H1 (cell line): Measurements from ENCODE around the gene SRPK3. TPM values are rescaled to one million over a fixed set of nuclear protein-coding genes. Genes with fewer than 3 reads are reported as not detected.

Experiments used
- CTCF ChIA-PET: fragments of 300-600 bp; sonication (Branson Sonifier 250); formaldehyde crosslinking; loops from one replicate; lab custom pipeline; 2021; ENCODE audit not compliant: partially characterized antibody; lab: Charles Lee
- POLR2A ChIA-PET: fragments of 300-600 bp; sonication (Branson Sonifier 250); formaldehyde crosslinking; loops from one replicate; lab custom pipeline; 2021; ENCODE audit warnings: inconsistent platforms; ENCODE audit not compliant: partially characterized antibody; lab: Charles Lee
- DNase-seq, 2 experiments: peaks; one replicate each; pipeline versions ENCODE4 v3.0.0 to v3.0.0-alpha.2; 2010 to 2022; ENCODE audit warnings: low spot score in 2 of 2, low read depth in 1 of 2, mixed read lengths in 1 of 2
- FAIRE-seq: peaks from 2 replicates; lab custom pipeline; 2011; peaks lifted over from hg19 to GRCh38; lab: Jason Lieb, UNC
- H2AFZ ChIP-seq: 2 replicates; pipeline ENCODE4 v1.8.1; 2012; ENCODE audit warnings: low read length, inconsistent platforms
- H2AK5ac ChIP-seq: 2 replicates; pipeline ENCODE4 v1.6.1; 2013; ENCODE audit warnings: low read depth, low read length
- H2BK120ac ChIP-seq: replicated peaks from 2 replicates; pipeline ENCODE3; 2013; ENCODE audit warnings: low read depth, low read length, inconsistent platforms
- H2BK12ac ChIP-seq: 2 replicates; pipeline ENCODE4 v1.6.1; 2013; ENCODE audit warnings: low read depth, low read length
- H2BK15ac ChIP-seq: 2 replicates; pipeline ENCODE4 v1.6.1; 2013; ENCODE audit warnings: low read length
- H2BK20ac ChIP-seq: 2 replicates; pipeline ENCODE4 v1.6.1; 2013; ENCODE audit warnings: low read length
- H2BK5ac ChIP-seq: 2 replicates; pipeline ENCODE4 v1.6.1; 2013; ENCODE audit warnings: low read depth, low read length
- H3K14ac ChIP-seq: 2 replicates; pipeline ENCODE4 v1.6.1; 2013; ENCODE audit warnings: inconsistent platforms; ENCODE audit not compliant: insufficient read length
- H3K18ac ChIP-seq: 2 replicates; pipeline ENCODE4 v1.6.1; 2013; ENCODE audit warnings: low read length; ENCODE audit errors: extremely low read depth
- H3K23ac ChIP-seq: 2 replicates; pipeline ENCODE4 v1.6.1; 2013; ENCODE audit warnings: inconsistent platforms; ENCODE audit not compliant: insufficient read length
- H3K23me2 ChIP-seq: 2 replicates; pipeline ENCODE4 v1.6.1; 2013; ENCODE audit warnings: low read depth, low read length
- H3K27ac ChIP-seq: 2 replicates; pipeline ENCODE4 v1.6.1; 2011; ENCODE audit warnings: low read depth, low read length, inconsistent platforms
- H3K27me3 ChIP-seq, 4 experiments: replicated peaks in 1 of 4; 1 replicate in 1 of 4; 2 replicates in 3 of 4; pipeline versions ENCODE4 v1.6.1 to v1.8.1; 2011 to 2013; ENCODE audit warnings: low read length in 3 of 4, mild to moderate bottlenecking in 3 of 4, inconsistent platforms in 2 of 4, mixed read lengths in 2 of 4, moderate library complexity in 1 of 4; ENCODE audit not compliant: control insufficient read depth in 3 of 4, insufficient read depth in 3 of 4; ENCODE audit errors: extremely low read depth in 1 of 4
- H3K36me3 ChIP-seq, 4 experiments: 2 replicates each; pipeline versions ENCODE4 v1.6.1 to v1.8.1; 2011 to 2013; ENCODE audit warnings: mild to moderate bottlenecking in 4 of 4, low read length in 3 of 4, moderate library complexity in 2 of 4, control low read depth in 1 of 4, inconsistent platforms in 1 of 4; ENCODE audit not compliant: insufficient read depth in 4 of 4, control insufficient read depth in 2 of 4
- H3K4ac ChIP-seq: replicated peaks from 2 replicates; pipeline ENCODE3; 2013; ENCODE audit warnings: low read length, low read depth, mixed read lengths, inconsistent platforms; ENCODE audit not compliant: insufficient read length
- H3K4me1 ChIP-seq, 4 experiments: replicated peaks in 1 of 4; 1 replicate in 1 of 4; 2 replicates in 3 of 4; pipeline versions ENCODE4 v1.6.1 to v1.8.1; 2011 to 2013; ENCODE audit warnings: low read length in 3 of 4, inconsistent platforms in 2 of 4, mixed read lengths in 1 of 4; ENCODE audit not compliant: insufficient read depth in 4 of 4, control insufficient read depth in 3 of 4
- H3K4me2 ChIP-seq, 2 experiments: 2 replicates each; pipeline versions ENCODE4 v1.6.1 to v1.8.1; 2011 to 2013; ENCODE audit warnings: low read depth in 2 of 2, low read length in 2 of 2, control low read depth in 1 of 2, inconsistent platforms in 1 of 2, mild to moderate bottlenecking in 1 of 2; ENCODE audit not compliant: insufficient read depth in 1 of 2
- H3K4me3 ChIP-seq, 4 experiments: fragments of 200-600, 300-600 bp in 1 of 4; sonication (generic), shearing (Covaris generic), sonication (Bioruptor Twin) in 1 of 4; 2 replicates each; pipeline versions ENCODE4 v1.5.1 to v1.8.1; 2011 to 2016; ENCODE audit warnings: low read length in 4 of 4, low read depth in 3 of 4, control low read depth in 2 of 4, inconsistent platforms in 2 of 4, mild to moderate bottlenecking in 2 of 4, mixed read lengths in 1 of 4, moderate library complexity in 1 of 4; ENCODE audit not compliant: insufficient read depth in 2 of 4; ENCODE audit errors: extremely low read depth in 1 of 4
- H3K56ac ChIP-seq: replicated peaks from 2 replicates; pipeline ENCODE3; 2013; ENCODE audit warnings: low read depth, mild to moderate bottlenecking, mixed read lengths, low read length, inconsistent platforms; ENCODE audit not compliant: insufficient read length
- H3K79me1 ChIP-seq: 2 replicates; pipeline ENCODE4 v1.6.1; 2013; ENCODE audit warnings: low read depth, low read length, control low read depth
- H3K79me2 ChIP-seq, 2 experiments: 2 replicates each; pipeline versions ENCODE4 v1.6.1 to v1.8.1; 2012 to 2013; ENCODE audit warnings: low read length in 2 of 2, mild to moderate bottlenecking in 2 of 2, inconsistent platforms in 1 of 2; ENCODE audit not compliant: insufficient read depth in 2 of 2, control insufficient read depth in 1 of 2
- H3K9ac ChIP-seq, 4 experiments: replicated peaks in 1 of 4; 1 replicate in 1 of 4; 2 replicates in 3 of 4; pipeline versions ENCODE4 v1.6.1 to v1.8.1; 2011 to 2013; ENCODE audit warnings: low read depth in 3 of 4, low read length in 3 of 4, control low read depth in 2 of 4, mild to moderate bottlenecking in 2 of 4, moderate library complexity in 2 of 4, inconsistent platforms in 1 of 4; ENCODE audit errors: extremely low read depth in 1 of 4
- H3K9me3 ChIP-seq, 2 experiments: 2 replicates each; pipeline versions ENCODE4 v1.6.1 to v1.8.1; 2012 to 2013; ENCODE audit warnings: mild to moderate bottlenecking in 2 of 2, moderate library complexity in 2 of 2, control low read depth in 1 of 2, inconsistent platforms in 1 of 2, low read depth in 1 of 2, low read length in 1 of 2, mixed read lengths in 1 of 2; ENCODE audit not compliant: insufficient read depth in 2 of 2
- H4K20me1 ChIP-seq, 2 experiments: replicated peaks in 1 of 2; 2 replicates each; pipeline versions ENCODE3 to v1.8.1; 2011 to 2013; ENCODE audit warnings: inconsistent platforms in 2 of 2, low read length in 2 of 2, mild to moderate bottlenecking in 1 of 2; ENCODE audit not compliant: insufficient read depth in 2 of 2, control insufficient read depth in 1 of 2
- H4K5ac ChIP-seq: 2 replicates; pipeline ENCODE4 v1.6.1; 2013; ENCODE audit warnings: low read length, low read depth, mixed read lengths, inconsistent platforms; ENCODE audit not compliant: insufficient read length
- H4K8ac ChIP-seq: 2 replicates; pipeline ENCODE4 v1.8.0; 2013; ENCODE audit warnings: mild to moderate bottlenecking, moderate library complexity, low read length, inconsistent platforms; ENCODE audit not compliant: insufficient read depth; ENCODE audit errors: extremely low read depth
- H4K91ac ChIP-seq: replicated peaks from 2 replicates; pipeline ENCODE3; 2013; ENCODE audit warnings: low read length, mixed read lengths, inconsistent platforms; ENCODE audit not compliant: insufficient read length
- ASH2L ChIP-seq: fragments of 200-600, 300-600 bp; sonication (generic); IDR thresholded peaks from one replicate; pipeline ENCODE4 v1.7.1; 2017; ENCODE audit warnings: low read length
- BCL11A ChIP-seq, 2 experiments: IDR thresholded peaks; one replicate each; pipeline ENCODE4 v1.6.1; 2011; ENCODE audit warnings: low read depth in 2 of 2, low read length in 2 of 2, mild to moderate bottlenecking in 2 of 2
- CBX5 ChIP-seq: fragments of 300-800, 300-1000 bp; sonication (generic); IDR thresholded peaks from 2 replicates; pipeline ENCODE4 v1.7.1; 2016; ENCODE audit warnings: antibody characterized with exemption, low read length, low read depth
- CHD1 ChIP-seq: IDR thresholded peaks from 2 replicates; pipeline ENCODE4 v1.6.1; 2012; ENCODE audit warnings: low read depth, low read length, improper control_type of control experiment
- EGR1 ChIP-seq: IDR thresholded peaks from 2 replicates; pipeline ENCODE4 v1.6.1; 2011; ENCODE audit warnings: low read depth, low read length, borderline replicate concordance
- FOSL1 ChIP-seq: IDR thresholded peaks from 2 replicates; pipeline ENCODE4 v1.6.1; 2011; ENCODE audit warnings: mild to moderate bottlenecking, low read depth, low read length, moderate library complexity; ENCODE audit not compliant: insufficient read depth
- SAP30 ChIP-seq: fragments of 300-600 bp; sonication (generic); IDR thresholded peaks from 2 replicates; pipeline ENCODE4 v1.7.1; 2012; ENCODE audit warnings: low read length, moderate library complexity, mild to moderate bottlenecking, inconsistent platforms; ENCODE audit not compliant: insufficient read depth, insufficient replicate concordance
- SIX5 ChIP-seq: IDR thresholded peaks from 2 replicates; pipeline ENCODE4 v1.6.1; 2011; ENCODE audit warnings: mild to moderate bottlenecking, low read depth, low read length
- TEAD4 ChIP-seq: IDR thresholded peaks from 2 replicates; pipeline ENCODE4 v1.6.1; 2012; ENCODE audit warnings: low read depth, low read length, inconsistent platforms, mixed read lengths
- YY1 ChIP-seq: IDR thresholded peaks from 2 replicates; pipeline ENCODE4 v1.6.1; 2011; ENCODE audit warnings: low read depth, mild to moderate bottlenecking, low read length
- ZNF274 ChIP-seq: IDR thresholded peaks from 2 replicates; pipeline ENCODE4 v1.7.0; 2012; ENCODE audit warnings: low read length, borderline replicate concordance; ENCODE audit errors: extremely low read depth
- WGBS, 2 experiments: shearing (Covaris generic) in 1 of 2; methylation state at CpG; one replicate each; pipeline versions ENCODE4 v1.1.6 to v1.1.7; 2013 to 2015; ENCODE audit warnings: low lambda C conversion rate in 2 of 2, mixed read lengths in 2 of 2, inconsistent platforms in 1 of 2, low coverage in 1 of 2, missing lambda C conversion rate in 1 of 2; ENCODE audit not compliant: insufficient replicate concordance in 2 of 2, insufficient coverage in 1 of 2, insufficient read length in 1 of 2; ENCODE audit errors: extremely low coverage in 1 of 2, missing lambda C conversion rate in 1 of 2; 5-methylcytosine and 5-hydroxymethylcytosine counted together
- polyA plus RNA-seq, 7 experiments: library from polyadenylated mRNA; depleted of rRNA in 3 of 7; stranded (reverse) in 5 of 7; unstranded in 2 of 7; fragments of >200 nt in 5 of 7; fragments of 200-250 nt in 2 of 7; gene quantifications; 1 replicate in 5 of 7; 2 replicates in 1 of 7; 4 replicates in 1 of 7; pipeline versions ENCODE4 v1.2.1 to v1.2.3, GENCODE V29; 2011 to 2013; ENCODE audit warnings: missing spikeins in 2 of 7, mixed read lengths in 2 of 7
- total RNA-seq: library from RNA; stranded (reverse); fragmentation: NEBNext Ultra II Directional; extraction: Animal tissue kit (Norgen Biotek cat#: 25700); gene quantifications from 2 replicates; pipeline ENCODE4 v1.2.1, GENCODE V29; 2021
- TF ChIP-seq, protein P1 (sequence below): IDR thresholded peaks from 2 replicates; pipeline ENCODE4 v1.6.1; 2011; ENCODE audit warnings: low read length, improper control_type of control experiment

SRPK3 gene
- total and polyA plus RNA-seq, 2 of the 8 experiments (the other 6 are each of a cell fraction or from before 2014, with no cell fraction given), result not detected

DNA sequence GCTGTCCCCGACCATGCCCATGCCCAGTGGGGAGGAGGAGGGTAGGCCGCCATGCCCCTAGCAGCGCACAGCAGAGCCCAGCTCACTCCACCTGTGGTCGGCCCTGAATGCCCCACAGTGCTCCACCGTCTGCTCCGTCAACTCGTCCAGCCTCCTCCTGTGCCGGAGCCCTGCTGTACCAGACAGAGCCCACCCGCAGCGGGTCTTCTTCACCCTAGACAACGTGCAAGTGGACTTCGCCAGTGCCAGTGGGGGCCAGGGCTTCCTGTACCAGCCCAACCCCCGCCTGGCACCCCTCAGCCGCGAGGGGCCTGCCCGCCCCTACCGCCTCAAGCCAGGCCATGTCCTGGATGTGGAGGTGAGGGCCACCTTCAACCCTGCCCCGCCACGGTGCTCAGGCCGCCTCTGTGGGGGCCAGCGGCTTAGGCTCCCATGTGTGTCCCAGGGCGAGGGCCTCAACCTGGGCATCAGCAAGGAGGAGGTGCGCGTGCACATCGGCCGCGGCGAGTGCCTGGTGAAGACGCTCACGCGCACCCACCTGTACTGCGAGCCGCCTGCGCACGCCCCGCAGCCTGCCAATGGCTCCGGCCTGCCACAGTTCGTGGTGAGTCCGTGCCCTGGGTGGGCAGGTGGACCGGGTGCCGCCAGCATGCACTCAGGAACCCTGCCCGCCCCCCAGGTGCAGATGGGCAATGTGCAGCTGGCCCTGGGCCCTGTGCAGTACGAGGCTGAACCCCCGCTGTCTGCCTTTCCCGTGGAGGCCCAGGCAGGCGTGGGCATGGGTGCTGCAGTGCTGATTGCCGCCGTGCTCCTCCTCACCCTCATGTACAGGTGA, 6.9 kb upstream of the SRPK3 start:
- Histone ChIP-seq H2AK5ac (no peak overlapping the region), H4K5ac (no peak overlapping the region), H3K4me1 (no peaks in the 10 kb centered on the region), H2AFZ (no peak overlapping the region), H3K36me3 (no peaks in the 10 kb centered on the region), H4K20me1 (no peaks in the 10 kb centered on the region), H3K14ac (no peak overlapping the region), H3K79me2 (no peaks in the 10 kb centered on the region), H3K27ac (no peak overlapping the region), H4K91ac (no peak overlapping the region), H3K18ac (no peak overlapping the region), H2BK20ac (no peak overlapping the region), H3K4me3 (no peak overlapping the region), H3K4me2 (no peak overlapping the region), H3K27me3 (no peaks in the 10 kb centered on the region), H3K9ac (no peak overlapping the region), H3K56ac (no peak overlapping the region), H2BK5ac (no peak overlapping the region), H3K79me1 (no peaks in the 10 kb centered on the region), H2BK15ac (no peak overlapping the region), H2BK12ac (no peak overlapping the region), H3K4ac (no peak overlapping the region), H3K23me2 (no peaks in the 10 kb centered on the region), H4K8ac (no peak overlapping the region), H2BK120ac (no peak overlapping the region), H3K23ac (no peak overlapping the region), H3K9me3 (no peaks in the 10 kb centered on the region)
- WGBS, 2 experiments, result 84% methylated on average over 11 of the region's 48 CpGs; no CpG with 5 or more reads in 1 of the 2 experiments
- ChIA-PET CTCF (interaction anchor here (0.8 to 1.6 kb wide), 5 partner anchors 8 to 144 kb away, joined by 3 to 4 read pairs (median 3); no protein-coding TSS in a partner anchor), POLR2A (no interaction called here)
- FAIRE-seq (no peak), DNase-seq (no peak)
- TF ChIP-seq ASH2L (no peak), BCL11A (IDR thresholded peaks at IDR 0.05; ENCODE audit: low read depth in 2 of 2, low read length in 2 of 2) (no peak), TEAD4 (no peak), CHD1 (no peak), CBX5 (no peak), SAP30 (no peak), SIX5 (no peak), ZNF274 (no peak), FOSL1 (no peak), EGR1 (no peak), YY1 (no peak)
- TF ChIP-seq, protein P1, sequence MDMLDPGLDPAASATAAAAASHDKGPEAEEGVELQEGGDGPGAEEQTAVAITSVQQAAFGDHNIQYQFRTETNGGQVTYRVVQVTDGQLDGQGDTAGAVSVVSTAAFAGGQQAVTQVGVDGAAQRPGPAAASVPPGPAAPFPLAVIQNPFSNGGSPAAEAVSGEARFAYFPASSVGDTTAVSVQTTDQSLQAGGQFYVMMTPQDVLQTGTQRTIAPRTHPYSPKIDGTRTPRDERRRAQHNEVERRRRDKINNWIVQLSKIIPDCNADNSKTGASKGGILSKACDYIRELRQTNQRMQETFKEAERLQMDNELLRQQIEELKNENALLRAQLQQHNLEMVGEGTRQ, result no peak
